ENCODE data around the gene PRRC2A.

The PRRC2A gene

GRCh38 chr6:31666337-31666965 lies 45.9 kb downstream of the PRRC2A start:
- DNase-seq, result no peak

GRCh38 chr6:31669676-31670075 lies 49.2 kb downstream of the PRRC2A start, which contains the start of gene LY6G5B:
Gene LY6G5B, plus strand, starts transcription at chr6:31669976. Its CDS starts 975 bp downstream, at chr6:31670951.
- no peak for DNase-seq

- no peak for DNase-seq
Measured at GRCh38 chr6:31676322-31676903, 55.9 kb downstream of the PRRC2A start.

GRCh38 chr6:31676904-31677303 lies 56.4 kb downstream of the PRRC2A start:
- DNase-seq, result no peak

GRCh38 chr6:31677955-31678354 lies 57.4 kb downstream of the PRRC2A start:
- no peak for DNase-seq

GRCh38 chr6:31680226-31681134 lies 60.0 kb downstream of the PRRC2A start, which contains the start of gene LY6G5C:
Gene LY6G5C, minus strand, starts transcription at chr6:31681067. Its CDS starts 694 bp downstream, at chr6:31680373.
- DNase-seq, result peak; percentile 33

- peak; percentile 34 for DNase-seq
Measured at GRCh38 chr6:31681135-31681671, 60.7 kb downstream of the PRRC2A start.

- no peak for DNase-seq
Measured at GRCh38 chr6:31683591-31683990, 63.1 kb downstream of the PRRC2A start.

- no peak for DNase-seq
Measured at GRCh38 chr6:31686483-31686882, 66.0 kb downstream of the PRRC2A start.

- no peak for DNase-seq
Measured at GRCh38 chr6:31687321-31687720, 66.8 kb downstream of the PRRC2A start.
